Testis (tissue), 5 donors: ENCODE data around the gene LSM11. TPM values are rescaled to one million over a fixed set of nuclear protein-coding genes. Genes with fewer than 3 reads are reported as not detected.
A peak's percentile ranks its signal among the peaks of the same experiment; 100 is the strongest.
"Not testable (repeated sequence)": the region's sequence is repeated elsewhere in the genome, so short reads cannot be mapped to it uniquely, and the experiment has no call there.

Experiments
- DNase-seq: peaks from one replicate; pipeline ENCODE4 v3.0.0-alpha.2; 2019
- H3K27ac ChIP-seq, 2 donors: fragments of 200-600 bp; sonication (generic); one replicate each; pipeline ENCODE4 v1.5.1; 2019
- H3K27me3 ChIP-seq: fragments of 200-600 bp; sonication (generic); one replicate; pipeline ENCODE4 v1.5.1; 2019
- H3K36me3 ChIP-seq: fragments of 200-600 bp; sonication (generic); one replicate; pipeline ENCODE4 v1.5.1; 2017; ENCODE audit warnings: low read depth; ENCODE audit errors: missing control alignments
- H3K4me1 ChIP-seq: fragments of 200-600 bp; sonication (generic); one replicate; pipeline ENCODE4 v1.5.1; 2019
- H3K4me3 ChIP-seq, 2 donors: fragments of 200-600 bp; sonication (generic); one replicate each; pipeline ENCODE4 v1.5.1; 2017 to 2019
- H3K9me3 ChIP-seq: fragments of 200-600 bp; sonication (generic); one replicate; pipeline ENCODE4 v1.5.1; 2017
- POLR2A ChIP-seq: fragments of 450-650 bp; IDR thresholded peaks from one replicate; pipeline ENCODE4 v1.6.1; 2017; ENCODE audit warnings: antibody characterized with exemption, mild to moderate bottlenecking, moderate library complexity
- WGBS, 2 donors: methylation state at CpG; one replicate each; pipeline ENCODE4 v1.1.5; 2018; 5-methylcytosine and 5-hydroxymethylcytosine counted together
- intact Hi-C: fragments of 100-400 bp; cut with DNase I; formaldehyde crosslinking; loops from one replicate; pipeline ENCODE4 v1.15.1; 2023; ENCODE audit warnings: low total_unique reads
- long read RNA-seq, 2 donors: transcript quantifications; one replicate each; lab custom pipeline, GENCODE V29; 2026
- polyA plus RNA-seq: library from polyadenylated mRNA; stranded (reverse); fragments of 350-450 nt; fragmentation: Illumina TruSeq; extraction: RNeasy Lipid Tissue Mini Kit (QIAGEN cat#74804); gene quantifications from one replicate; pipeline ENCODE4 v1.2.3, GENCODE V29; 2014; ENCODE audit warnings: low read depth, low replicate concordance; ENCODE audit not compliant: insufficient read depth
- total RNA-seq, 2 donors: library from RNA; depleted of rRNA; stranded (reverse); fragments of >200 nt; gene quantifications; one replicate each; pipeline ENCODE4 v1.2.3, GENCODE V29; 2016
- TF ChIP-seq, protein P1 (sequence below), 3 experiments: fragments of 450-650 bp in 2 of 3; fragments of 200-600 bp in 1 of 3; sonication (generic) in 1 of 3; IDR thresholded peaks; one replicate each; pipeline ENCODE4 v1.5.1; 2016 to 2019; ENCODE audit warnings: antibody characterized with exemption in 3 of 3, mild to moderate bottlenecking in 2 of 3, moderate library complexity in 1 of 3

LSM11 gene
- total RNA-seq, result 1 to 10 TPM; 9.5 to 9.8 TPM
- 7.7 TPM for polyA plus RNA-seq
- long read RNA-seq, donor 1, full-length matches to known transcripts, result 3 of 3 reads
- long read RNA-seq, donor 1, partial matches to known transcripts, result 0 of 3 reads
- long read RNA-seq, donor 1, other reads (novel, unspliced or antisense), result 0 of 3 reads
- long read RNA-seq, donor 2, full-length matches to known transcripts, result 2 of 2 reads
- long read RNA-seq, donor 2, partial matches to known transcripts, result 0 of 2 reads
- long read RNA-seq, donor 2, other reads (novel, unspliced or antisense), result 0 of 2 reads

- TF ChIP-seq POLR2A, result no peak
- TF ChIP-seq, protein P1, sequence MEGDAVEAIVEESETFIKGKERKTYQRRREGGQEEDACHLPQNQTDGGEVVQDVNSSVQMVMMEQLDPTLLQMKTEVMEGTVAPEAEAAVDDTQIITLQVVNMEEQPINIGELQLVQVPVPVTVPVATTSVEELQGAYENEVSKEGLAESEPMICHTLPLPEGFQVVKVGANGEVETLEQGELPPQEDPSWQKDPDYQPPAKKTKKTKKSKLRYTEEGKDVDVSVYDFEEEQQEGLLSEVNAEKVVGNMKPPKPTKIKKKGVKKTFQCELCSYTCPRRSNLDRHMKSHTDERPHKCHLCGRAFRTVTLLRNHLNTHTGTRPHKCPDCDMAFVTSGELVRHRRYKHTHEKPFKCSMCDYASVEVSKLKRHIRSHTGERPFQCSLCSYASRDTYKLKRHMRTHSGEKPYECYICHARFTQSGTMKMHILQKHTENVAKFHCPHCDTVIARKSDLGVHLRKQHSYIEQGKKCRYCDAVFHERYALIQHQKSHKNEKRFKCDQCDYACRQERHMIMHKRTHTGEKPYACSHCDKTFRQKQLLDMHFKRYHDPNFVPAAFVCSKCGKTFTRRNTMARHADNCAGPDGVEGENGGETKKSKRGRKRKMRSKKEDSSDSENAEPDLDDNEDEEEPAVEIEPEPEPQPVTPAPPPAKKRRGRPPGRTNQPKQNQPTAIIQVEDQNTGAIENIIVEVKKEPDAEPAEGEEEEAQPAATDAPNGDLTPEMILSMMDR (IDR thresholded peaks at IDR 0.05), result peak; percentile 94 to 99 (median 96)
- Histone ChIP-seq H3K9me3 (no peaks in the 10 kb centered on the region), H3K27ac (peak within 1 kb of the TSS in 1 of 2 donors; percentile 56), H3K4me3 (peak within 1 kb of the TSS; percentile 76 to 86), H3K36me3 (no peaks in the 10 kb centered on the region), H3K27me3 (no peaks in the 10 kb centered on the region), H3K4me1 (peaks cover 8% of the 10 kb centered on the region)
- intact Hi-C loops, result no loop called here
- peak; percentile 94 for DNase-seq
- 0% methylated on average over 6 to 63 of the region's 79 CpGs for WGBS, 2 donors
These were observed at the start of gene LSM11 for GRCh38 chr5:157743163-157744050. LSM11 (plus strand) TSS chr5:157743712; CDS start chr5:157743751, 39 bp downstream.

GRCh38 chr5:157693816-157694215 lies 49.7 kb upstream of the LSM11 start:
- H3K27ac ChIP-seq, H3K4me1 ChIP-seq, H3K27me3 ChIP-seq, intact Hi-C loops, H3K9me3 ChIP-seq, DNase-seq, H3K36me3 ChIP-seq: not testable (repeated sequence)
- WGBS, 2 donors, result 40 to 82% methylated on average over 7 to 25 of the region's 25 CpGs
- H3K4me3 ChIP-seq, result peak overlapping the region in 1 of 2 donors; percentile 26

- H3K9me3 ChIP-seq, intact Hi-C loops, H3K27ac ChIP-seq, DNase-seq, H3K27me3 ChIP-seq, H3K4me1 ChIP-seq, H3K36me3 ChIP-seq, H3K4me3 ChIP-seq: not testable (repeated sequence)
- 85 to 86% methylated on average over 3 of the region's 3 CpGs for WGBS, 2 donors
These were observed 47.4 kb upstream of the LSM11 start for GRCh38 chr5:157696154-157696553.

GRCh38 chr5:157698674-157699073 lies 44.8 kb upstream of the LSM11 start:
- H3K36me3 ChIP-seq, intact Hi-C loops, H3K4me3 ChIP-seq, DNase-seq, H3K4me1 ChIP-seq, H3K9me3 ChIP-seq, H3K27me3 ChIP-seq, H3K27ac ChIP-seq: not testable (repeated sequence)
- 72 to 95% methylated on average over 4 of the region's 4 CpGs for WGBS, 2 donors

DNA sequence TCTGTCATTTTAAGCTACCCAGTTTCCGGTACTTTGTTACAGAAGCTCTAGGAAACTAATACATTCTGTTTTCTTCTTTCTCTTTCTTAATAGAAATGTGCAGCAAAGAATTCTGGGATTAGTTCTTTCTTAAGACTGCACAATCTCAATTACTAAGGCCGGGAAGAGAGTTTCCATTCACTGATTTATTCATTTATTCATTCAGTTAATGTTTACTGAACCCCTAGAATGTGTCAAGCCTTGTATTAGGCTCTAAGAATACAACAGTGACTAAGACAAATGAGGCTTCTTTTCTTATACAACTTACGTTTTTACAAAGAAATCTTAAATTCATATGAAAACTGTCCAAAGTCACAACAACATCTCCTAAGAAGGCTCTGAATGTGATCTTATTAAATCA lies 39.8 kb upstream of the LSM11 start:
- H3K27ac ChIP-seq, result no peak overlapping the region
- H3K9me3 ChIP-seq, result no peaks in the 10 kb centered on the region
- no peak overlapping the region for H3K4me3 ChIP-seq
- no peaks in the 10 kb centered on the region for H3K4me1 ChIP-seq
- intact Hi-C loops, result no loop called here
- TF ChIP-seq POLR2A, result no peak
- TF ChIP-seq, protein P1 (IDR thresholded peaks at IDR 0.05), result no peak
- H3K27me3 ChIP-seq, result no peaks in the 10 kb centered on the region
- no peaks in the 10 kb centered on the region for H3K36me3 ChIP-seq
- 73 to 91% methylated on average over 3 of the region's 3 CpGs for WGBS, 2 donors
- DNase-seq, result no peak

GRCh38 chr5:157708866-157709265 lies 34.6 kb upstream of the LSM11 start:
- intact Hi-C loops, result no loop called here
- Histone ChIP-seq H3K27me3 (no peaks in the 10 kb centered on the region), H3K36me3 (no peaks in the 10 kb centered on the region), H3K4me3 (no peak overlapping the region), H3K27ac (no peak overlapping the region), H3K9me3 (no peaks in the 10 kb centered on the region), H3K4me1 (no peaks in the 10 kb centered on the region)
- DNase-seq, result no peak
- WGBS, 2 donors, result 68 to 76% methylated on average over 1 of the region's 1 CpG
- TF ChIP-seq, protein P1 (IDR thresholded peaks at IDR 0.05), result no peak
- TF ChIP-seq POLR2A, result no peak
